Renal cortex interstitium (tissue), 11 donors: ENCODE data around the gene CSNK1A1. TPM values are rescaled to one million over a fixed set of nuclear protein-coding genes. Genes with fewer than 3 reads are reported as not detected.
"Not testable (repeated sequence)": the region's sequence is repeated elsewhere in the genome, so short reads cannot be mapped to it uniquely, and the experiment has no call there.

Experiments
- DNase-seq, 11 donors: peaks; one replicate each; pipeline ENCODE4 v3.0.0-alpha.2; 2013; ENCODE audit warnings: low read depth in 9 of 11, low spot score in 4 of 11; ENCODE audit errors: extremely low read depth in 1 of 11
- polyA plus RNA-seq, 3 donors: library from polyadenylated mRNA; unstranded; fragments of 120-200 nt; gene quantifications; one replicate each; pipeline ENCODE4 v1.2.1, GENCODE V29; 2013; ENCODE audit not compliant: insufficient read length in 3 of 3

The CSNK1A1 gene
- polyA plus RNA-seq, 3 donors = 188 to 214 (median 190) TPM

- no peak for DNase-seq
Measured at GRCh38 chr5:149544028-149544420, 7.2 kb downstream of the CSNK1A1 start.

GRCh38 chr5:149543361-149544027, 7.7 kb downstream of the CSNK1A1 start:
- no peak for DNase-seq

- DNase-seq = no peak
Measured at GRCh38 chr5:149541893-149542292, 9.3 kb downstream of the CSNK1A1 start.

GRCh38 chr5:149540089-149540488, 11.2 kb downstream of the CSNK1A1 start:
- no peak for DNase-seq

- no peak for DNase-seq
Measured at GRCh38 chr5:149537374-149537975, 13.8 kb downstream of the CSNK1A1 start.

- not testable (repeated sequence) for DNase-seq
Measured at GRCh38 chr5:149535787-149536186, 15.5 kb downstream of the CSNK1A1 start.

- DNase-seq = no peak
Measured at GRCh38 chr5:149532413-149532812, 18.8 kb downstream of the CSNK1A1 start.

- no peak for DNase-seq
Measured at GRCh38 chr5:149529463-149529862, 21.8 kb downstream of the CSNK1A1 start.

- no peak for DNase-seq
Measured at GRCh38 chr5:149528281-149529060, 22.8 kb downstream of the CSNK1A1 start.

- DNase-seq = no peak
Measured at GRCh38 chr5:149526845-149527590, 24.2 kb downstream of the CSNK1A1 start.

- DNase-seq = no peak
Measured at GRCh38 chr5:149521739-149522685, 29.2 kb downstream of the CSNK1A1 start.

GRCh38 chr5:149519601-149520000, 31.6 kb downstream of the CSNK1A1 start:
- DNase-seq = no peak

- no peak for DNase-seq
Measured at GRCh38 chr5:149518620-149519019, 32.6 kb downstream of the CSNK1A1 start.

GRCh38 chr5:149517461-149518122, 33.6 kb downstream of the CSNK1A1 start:
- no peak for DNase-seq

GRCh38 chr5:149514512-149514911, 36.7 kb downstream of the CSNK1A1 start:
- no peak for DNase-seq

- DNase-seq = not testable (repeated sequence)
Measured at GRCh38 chr5:149513372-149513947, 37.8 kb downstream of the CSNK1A1 start.

GRCh38 chr5:149510136-149510535, 41.1 kb downstream of the CSNK1A1 start:
- no peak for DNase-seq

- no peak for DNase-seq
Measured at GRCh38 chr5:149504677-149505076, 46.6 kb downstream of the CSNK1A1 start.
